Adipose tissue (tissue), 3 donors: ENCODE data around the gene MAPRE2. TPM values are rescaled to one million over a fixed set of nuclear protein-coding genes. Genes with fewer than 3 reads are reported as not detected.

Experiments used
- H3K27ac ChIP-seq: one replicate; pipeline ENCODE4 v1.5.1; 2013; ENCODE audit warnings: low read depth, low read length
- WGBS, 3 donors: extraction: QIAGEN DNeasy Blood & Tissue Kit; methylation state at CpG; one replicate each; pipeline ENCODE4 v1.1.7; 2013; 5-methylcytosine and 5-hydroxymethylcytosine counted together
- polyA plus RNA-seq, 3 donors: library from polyadenylated mRNA; stranded (reverse); fragments of 200-250 nt; gene quantifications; one replicate each; pipeline ENCODE4 v1.2.3, GENCODE V29; 2013
- donor health status: healthy with polysubstance abuse.
- donor health status: Bipolar disorder and iron deficiency.
- donor health status: healthy.

The MAPRE2 gene
- polyA plus RNA-seq, 3 donors, result 7.2 to 17.1 (median 10.8) TPM

GRCh38 chr18:35083174-35083712 is 42.0 kb downstream of the MAPRE2 start:
- no peak overlapping the region for H3K27ac ChIP-seq
- WGBS, 3 donors, result 89 to 96% (median 93%) methylated on average over 3 of the region's 3 CpGs

- 64 to 66% (median 64%) methylated on average over 5 of the region's 5 CpGs for WGBS, 3 donors
- H3K27ac ChIP-seq, result no peak overlapping the region
Measured at GRCh38 chr18:35084494-35085449, 43.6 kb downstream of the MAPRE2 start.

GRCh38 chr18:35085450-35086380 is 44.5 kb downstream of the MAPRE2 start:
- H3K27ac ChIP-seq, result no peak overlapping the region
- WGBS, 3 donors, result 56 to 74% (median 70%) methylated on average over 3 of the region's 3 CpGs

- H3K27ac ChIP-seq, result no peak overlapping the region
- 97 to 100% (median 97%) methylated on average over 2 of the region's 2 CpGs for WGBS, 3 donors
Measured at GRCh38 chr18:35086704-35087103, 45.5 kb downstream of the MAPRE2 start.

GRCh38 chr18:35087726-35088125 is 46.5 kb downstream of the MAPRE2 start:
- H3K27ac ChIP-seq, result no peak overlapping the region
- 74 to 96% (median 75%) methylated on average over 3 of the region's 3 CpGs for WGBS, 3 donors

GRCh38 chr18:35088921-35089320 is 47.7 kb downstream of the MAPRE2 start:
- WGBS, 3 donors, result 92 to 98% (median 94%) methylated on average over 3 of the region's 3 CpGs
- H3K27ac ChIP-seq, result no peak overlapping the region

GRCh38 chr18:35089382-35089781 is 48.2 kb downstream of the MAPRE2 start:
- no peak overlapping the region for H3K27ac ChIP-seq
- WGBS, 3 donors, result 64 to 75% (median 70%) methylated on average over 1 of the region's 1 CpG

- 87 to 91% (median 89%) methylated on average over 4 of the region's 4 CpGs for WGBS, 3 donors
- no peak overlapping the region for H3K27ac ChIP-seq
Measured at GRCh38 chr18:35089891-35090550, 48.8 kb downstream of the MAPRE2 start.

- WGBS, 3 donors, result 70 to 93% (median 76%) methylated on average over 2 of the region's 2 CpGs
- no peak overlapping the region for H3K27ac ChIP-seq
Measured at GRCh38 chr18:35091841-35092240, 50.6 kb downstream of the MAPRE2 start.

GRCh38 chr18:35095983-35096676 is 54.9 kb downstream of the MAPRE2 start:
- no peak overlapping the region for H3K27ac ChIP-seq
- 97 to 100% (median 98%) methylated on average over 1 of the region's 1 CpG for WGBS, 3 donors

GRCh38 chr18:35096677-35097011 is 55.4 kb downstream of the MAPRE2 start:
- no peak overlapping the region for H3K27ac ChIP-seq

- WGBS, 3 donors, result 95 to 98% (median 96%) methylated on average over 5 of the region's 5 CpGs
- no peak overlapping the region for H3K27ac ChIP-seq
Measured at GRCh38 chr18:35097195-35097594, 56.0 kb downstream of the MAPRE2 start.

GRCh38 chr18:35097763-35098162 is 56.5 kb downstream of the MAPRE2 start:
- H3K27ac ChIP-seq, result no peak overlapping the region
- 97 to 100% (median 99%) methylated on average over 2 of the region's 2 CpGs for WGBS, 3 donors

- no peak overlapping the region for H3K27ac ChIP-seq
Measured at GRCh38 chr18:35099911-35100310, 58.7 kb downstream of the MAPRE2 start.

GRCh38 chr18:35104391-35105051 is 63.3 kb downstream of the MAPRE2 start:
- H3K27ac ChIP-seq, result no peak overlapping the region
- 78 to 93% (median 88%) methylated on average over 5 of the region's 5 CpGs for WGBS, 3 donors

- H3K27ac ChIP-seq, result no peak overlapping the region
- WGBS, 3 donors, result 79 to 88% (median 86%) methylated on average over 4 of the region's 4 CpGs
Measured at GRCh38 chr18:35106013-35106844, 65.0 kb downstream of the MAPRE2 start.

- 52 to 74% (median 67%) methylated on average over 2 of the region's 2 CpGs for WGBS, 3 donors
- H3K27ac ChIP-seq, result no peak overlapping the region
Measured at GRCh38 chr18:35106845-35107148, 65.6 kb downstream of the MAPRE2 start.
